GM06990 (cell line): ENCODE results near the gene RASSF5.

Source experiments
- DNase-seq: peaks from one replicate; pipeline ENCODE4 v3.0.0-alpha.2; 2011; ENCODE audit not compliant: insufficient read length; ENCODE audit errors: extremely low read depth
- H3K27me3 ChIP-seq: replicated peaks from 2 replicates; pipeline ENCODE4 v1.6.0; 2011; ENCODE audit warnings: low read length; ENCODE audit not compliant: control insufficient read depth, insufficient read depth
- H3K36me3 ChIP-seq: 2 replicates; pipeline ENCODE4 v1.5.1; 2011; ENCODE audit warnings: low read length; ENCODE audit not compliant: control insufficient read depth, insufficient read depth
- H3K4me3 ChIP-seq: replicated peaks from 2 replicates; pipeline ENCODE4 v1.5.1; 2011; ENCODE audit warnings: low read depth, mild to moderate bottlenecking, control low read depth, low read length
- TF ChIP-seq, protein P1 (sequence below): IDR thresholded peaks from 2 replicates; pipeline ENCODE4 v1.5.1; 2011; ENCODE audit warnings: low read length, control low read depth, mild to moderate bottlenecking, inconsistent platforms; ENCODE audit not compliant: insufficient read depth, poor library complexity, severe bottlenecking

The RASSF5 gene

DNA sequence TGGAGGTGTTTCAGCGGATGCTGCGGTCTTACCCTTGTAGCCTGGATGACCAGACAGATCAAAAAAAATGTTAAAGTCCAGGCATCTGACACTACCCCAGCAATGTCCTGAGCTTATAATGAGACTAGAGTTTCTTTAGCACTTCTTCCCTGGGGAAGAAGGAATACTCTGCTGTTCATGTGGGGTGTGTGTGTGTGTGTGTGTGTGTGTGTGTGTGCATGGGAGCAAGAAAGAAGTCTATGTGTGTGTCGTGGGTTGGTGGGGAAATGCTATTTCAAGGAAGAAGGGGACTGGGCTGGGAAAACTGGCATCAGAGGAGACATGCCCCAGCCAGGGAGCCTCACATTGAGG lies 3.0 kb upstream of the RASSF5 start:
- H3K36me3 ChIP-seq: peaks cover 1% of the 10 kb centered on the region; the same call in 1 of the 2 replicates
- no peak overlapping the region for H3K4me3 ChIP-seq
- no peak for DNase-seq
- no peaks in the 10 kb centered on the region for H3K27me3 ChIP-seq
- TF ChIP-seq, protein P1, sequence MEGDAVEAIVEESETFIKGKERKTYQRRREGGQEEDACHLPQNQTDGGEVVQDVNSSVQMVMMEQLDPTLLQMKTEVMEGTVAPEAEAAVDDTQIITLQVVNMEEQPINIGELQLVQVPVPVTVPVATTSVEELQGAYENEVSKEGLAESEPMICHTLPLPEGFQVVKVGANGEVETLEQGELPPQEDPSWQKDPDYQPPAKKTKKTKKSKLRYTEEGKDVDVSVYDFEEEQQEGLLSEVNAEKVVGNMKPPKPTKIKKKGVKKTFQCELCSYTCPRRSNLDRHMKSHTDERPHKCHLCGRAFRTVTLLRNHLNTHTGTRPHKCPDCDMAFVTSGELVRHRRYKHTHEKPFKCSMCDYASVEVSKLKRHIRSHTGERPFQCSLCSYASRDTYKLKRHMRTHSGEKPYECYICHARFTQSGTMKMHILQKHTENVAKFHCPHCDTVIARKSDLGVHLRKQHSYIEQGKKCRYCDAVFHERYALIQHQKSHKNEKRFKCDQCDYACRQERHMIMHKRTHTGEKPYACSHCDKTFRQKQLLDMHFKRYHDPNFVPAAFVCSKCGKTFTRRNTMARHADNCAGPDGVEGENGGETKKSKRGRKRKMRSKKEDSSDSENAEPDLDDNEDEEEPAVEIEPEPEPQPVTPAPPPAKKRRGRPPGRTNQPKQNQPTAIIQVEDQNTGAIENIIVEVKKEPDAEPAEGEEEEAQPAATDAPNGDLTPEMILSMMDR: no peak

DNA sequence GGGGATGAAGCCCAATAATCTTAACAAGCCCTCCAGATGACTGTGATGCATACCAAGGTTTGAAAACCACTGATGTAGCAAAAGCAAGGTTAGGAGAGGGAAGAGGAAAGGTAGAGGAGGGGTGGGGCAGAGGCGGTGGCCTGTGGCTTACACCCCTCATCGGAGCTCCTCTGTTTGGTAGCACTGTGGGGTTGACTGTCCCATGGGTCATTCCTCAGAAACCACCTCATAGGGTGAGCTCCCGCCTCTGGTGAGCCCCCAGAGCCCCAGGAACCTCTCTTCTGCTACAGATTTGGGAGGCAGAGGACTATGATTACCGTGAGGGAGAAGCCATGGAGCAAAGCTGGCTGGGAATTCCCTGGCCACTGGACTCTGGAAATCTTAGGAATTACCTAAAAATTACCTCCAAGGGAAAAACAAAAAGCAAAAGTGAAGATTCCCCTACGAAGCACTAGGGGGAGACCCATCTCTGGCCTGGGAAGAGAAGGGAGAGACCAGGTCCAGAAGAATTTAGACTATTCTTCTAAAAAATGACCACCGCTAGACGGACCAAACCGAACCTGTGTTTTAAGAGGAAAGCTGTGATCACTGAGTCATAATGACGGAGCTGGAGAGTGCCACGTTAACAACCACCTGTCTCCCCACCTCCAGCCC lies 1.5 kb upstream of the RASSF5 start:
- H3K4me3 ChIP-seq: peak overlapping the region; percentile 75; the same call in 1 of the 2 replicates
- H3K27me3 ChIP-seq: no peaks in the 10 kb centered on the region
- no peaks in the 10 kb centered on the region for H3K36me3 ChIP-seq
- no peak for DNase-seq
- TF ChIP-seq, protein P1: peak; percentile 58

DNA sequence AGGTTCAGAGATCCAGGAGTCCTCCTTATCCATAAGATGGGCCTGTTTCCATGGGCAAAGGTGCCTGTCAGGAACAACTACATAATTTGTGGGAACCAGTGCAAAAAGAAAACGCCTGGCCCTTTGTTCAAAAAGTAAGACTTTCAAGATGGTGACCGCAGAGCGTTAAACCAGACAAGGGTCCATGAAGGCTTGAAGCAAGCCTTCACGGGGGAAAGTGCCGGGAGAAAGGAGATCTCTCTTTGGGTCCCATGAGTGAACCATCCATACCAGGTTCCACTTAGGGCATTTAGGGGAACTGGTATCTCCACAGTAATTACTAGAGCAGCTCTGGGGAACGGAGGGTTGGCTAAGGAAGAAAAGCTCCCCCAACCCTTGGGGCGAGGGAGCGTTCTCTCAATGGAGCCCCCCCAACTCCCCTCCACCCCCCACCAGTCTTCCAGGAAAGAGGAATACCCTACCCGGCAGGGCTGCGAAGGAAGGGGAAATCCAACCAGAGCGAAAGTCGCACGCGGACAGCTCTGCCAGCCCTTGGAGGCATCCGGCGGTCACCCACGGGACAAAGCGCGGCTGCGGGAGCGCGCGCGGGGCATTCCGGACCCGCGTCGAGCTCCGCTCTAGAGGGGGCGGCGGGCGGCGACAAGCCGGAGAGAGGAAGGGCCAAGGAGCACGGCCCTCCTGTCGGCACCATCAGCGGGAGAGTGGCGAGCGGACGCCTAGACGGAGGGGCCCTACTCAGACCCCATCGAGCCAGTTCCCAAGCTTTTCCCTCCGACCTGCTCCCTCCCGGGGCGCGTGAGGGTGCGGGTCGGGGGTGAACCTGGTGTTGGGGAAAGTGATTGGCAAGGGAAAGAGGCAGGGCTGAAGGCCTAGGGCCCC lies 687 bp upstream of the RASSF5 start:
- H3K4me3 ChIP-seq: peak overlapping the region; percentile 75
- H3K27me3 ChIP-seq: no peaks in the 10 kb centered on the region
- peak; percentile 56 for DNase-seq
- no peaks in the 10 kb centered on the region for H3K36me3 ChIP-seq
- TF ChIP-seq, protein P1: no peak

DNA sequence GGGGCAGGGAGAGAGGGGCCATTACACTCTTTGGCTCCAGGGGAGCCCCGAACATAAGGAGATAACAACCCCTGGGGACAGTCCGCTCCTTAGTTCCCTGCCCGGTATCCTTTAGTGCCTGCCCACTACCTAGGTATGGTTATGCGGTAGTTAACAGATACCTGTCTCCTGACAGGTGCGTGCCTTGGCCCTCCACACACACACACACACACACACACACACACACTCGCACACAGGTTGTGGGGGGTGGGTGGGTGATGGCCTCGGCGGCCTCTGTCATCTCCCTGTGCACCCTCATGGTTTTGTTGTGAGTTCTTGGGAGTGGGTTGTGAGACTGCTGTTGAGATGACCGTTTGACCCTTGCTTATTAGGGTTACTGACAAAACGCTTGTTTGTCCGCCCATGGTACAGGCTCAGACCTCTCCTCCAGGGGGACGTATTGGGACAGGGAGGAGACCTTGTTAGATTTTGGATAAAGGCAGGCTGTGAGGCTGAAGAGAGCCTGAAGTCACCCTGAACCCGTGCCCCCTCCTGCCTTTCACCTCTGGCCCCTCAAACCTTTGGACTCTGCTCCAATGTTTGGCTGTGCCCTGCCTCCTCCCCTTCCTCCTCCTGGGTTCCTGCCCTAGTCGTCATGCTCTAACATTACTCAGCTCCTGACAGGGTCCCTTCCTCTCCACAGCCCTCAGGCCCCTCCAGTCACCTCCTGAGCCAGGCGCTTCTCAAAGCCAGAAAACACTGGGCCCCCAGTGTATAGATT lies 979 bp downstream of the RASSF5 start:
- peak overlapping the region; percentile 75 for H3K4me3 ChIP-seq
- TF ChIP-seq, protein P1: no peak
- H3K36me3 ChIP-seq: no peaks in the 10 kb centered on the region
- H3K27me3 ChIP-seq: no peaks in the 10 kb centered on the region
- no peak for DNase-seq

DNA sequence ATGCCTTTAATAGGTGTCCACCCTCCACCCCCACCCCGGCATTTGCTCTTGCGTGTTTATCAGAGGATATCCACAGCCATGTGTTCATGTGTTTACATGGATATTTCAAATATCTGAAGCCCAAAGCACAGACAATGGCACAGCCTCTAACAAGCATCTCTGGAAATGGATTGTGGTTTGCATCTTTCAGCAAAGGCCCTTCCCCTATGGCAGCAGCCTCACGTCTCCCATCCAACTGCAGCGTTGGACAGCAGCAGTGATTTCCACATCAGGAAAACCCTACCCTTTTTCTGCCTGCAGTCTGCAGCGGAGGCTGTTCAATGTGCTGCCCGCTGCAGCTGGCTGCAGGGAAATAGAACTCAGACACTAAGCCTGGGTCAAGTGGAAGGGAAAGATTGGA lies 1.6 kb downstream of the RASSF5 start:
- DNase-seq: no peak
- TF ChIP-seq, protein P1: no peak
- H3K4me3 ChIP-seq: no peak overlapping the region
- H3K36me3 ChIP-seq: no peaks in the 10 kb centered on the region
- H3K27me3 ChIP-seq: no peaks in the 10 kb centered on the region
